Activated CD4-positive, alpha-beta T cell treated with anti-CD3 and anti-CD28 coated beads, Interleukin-2, amount 50 U/mL, for 48 hours (primary cell): ENCODE results near the gene CIT.
A peak's percentile ranks its signal among the peaks of the same experiment; 100 is the strongest.
"Not testable (repeated sequence)": the region's sequence is repeated elsewhere in the genome, so short reads cannot be mapped to it uniquely, and the experiment has no call there.

Source experiments
- DNase-seq, 2 experiments: peaks; one replicate each; pipeline ENCODE4 v3.0.0-alpha.2; 2020

Gene CIT

GRCh38 chr12:119671070-119671469, 206.1 kb downstream of the CIT start:
- no peak for DNase-seq

DNA sequence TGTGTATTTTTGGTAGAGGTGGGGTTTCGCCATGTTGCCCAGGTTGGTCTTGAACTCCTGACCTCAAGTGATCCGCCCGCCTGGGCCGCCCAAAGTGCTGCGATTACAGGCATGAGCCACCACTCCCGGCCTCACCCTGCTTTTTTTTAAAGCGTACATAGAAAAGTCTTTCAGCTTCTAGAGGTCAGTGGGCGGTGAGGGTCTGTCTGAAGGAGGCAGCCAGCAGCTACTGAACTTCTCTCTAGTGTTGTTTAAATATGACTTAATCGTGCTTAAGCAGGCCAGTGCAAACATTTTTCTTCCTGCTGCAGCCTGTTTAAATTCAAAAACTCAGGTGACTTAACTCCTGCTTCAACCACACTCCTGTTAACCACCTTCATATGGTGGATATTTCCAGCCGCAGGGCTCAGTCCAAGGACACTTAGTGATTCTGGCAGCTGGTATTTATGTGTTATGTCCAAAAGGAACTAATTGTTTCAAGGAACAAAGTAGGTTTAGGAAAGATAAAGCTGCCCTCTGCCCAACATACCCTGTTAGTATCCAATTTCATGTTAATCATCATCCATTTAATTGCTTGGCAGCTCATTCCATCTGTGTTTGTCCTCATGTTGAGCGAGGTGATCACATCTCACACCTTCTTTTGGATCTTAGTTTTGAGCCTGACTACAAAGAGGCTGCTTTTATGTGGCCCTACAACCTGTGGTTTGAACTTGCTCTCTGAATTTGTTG, 207.2 kb downstream of the CIT start:
- DNase-seq = no peak

GRCh38 chr12:119668324-119668841, 208.7 kb downstream of the CIT start:
- DNase-seq = no peak

DNA sequence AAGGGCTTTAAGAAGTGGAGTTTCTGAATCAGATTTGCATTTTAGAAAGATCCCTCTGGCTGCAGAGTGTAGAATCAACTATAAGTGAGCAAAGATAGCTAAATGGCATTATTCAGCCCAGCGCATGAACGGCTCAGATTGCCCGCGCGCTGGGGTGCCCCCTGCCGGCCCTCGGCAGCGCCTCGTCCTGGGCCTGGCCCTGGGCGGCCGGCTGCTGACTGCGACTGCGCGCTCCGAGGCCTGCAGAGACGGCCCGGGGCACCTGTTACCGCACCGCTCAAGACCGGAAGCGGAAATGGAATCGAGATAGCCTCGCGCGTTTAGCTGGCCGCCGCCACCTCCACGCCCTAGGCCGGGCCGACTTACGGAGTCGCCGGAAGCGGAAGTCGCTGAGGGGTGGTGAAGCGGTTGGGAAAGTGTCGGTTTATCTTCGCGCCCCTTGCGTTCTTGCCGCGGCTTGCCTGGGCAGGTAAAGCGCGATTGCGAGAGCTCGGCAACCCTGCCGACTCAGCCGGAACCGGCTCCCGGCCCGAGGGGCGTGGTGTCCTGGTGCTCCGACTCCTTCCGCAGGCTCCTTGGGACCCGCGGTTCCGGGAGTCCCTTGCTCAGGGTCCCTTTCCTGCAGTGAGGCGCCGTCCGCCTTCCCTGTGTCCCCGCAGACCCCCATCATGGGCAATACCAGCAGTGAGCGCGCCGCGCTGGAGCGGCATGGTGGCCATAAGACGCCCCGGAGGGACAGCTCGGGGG, 209.4 kb downstream of the CIT start, which contains the start of gene PRKAB1:
Gene PRKAB1, plus strand, starts transcription at position 557 of the 747 bp plus-strand sequence. Its CDS starts 112 bp downstream, at position 669.
- DNase-seq = peak; percentile 94 to 95

- DNase-seq = no peak
Measured at GRCh38 chr12:119666900-119667576, 210.1 kb downstream of the CIT start.

GRCh38 chr12:119666226-119666795, 210.8 kb downstream of the CIT start:
- DNase-seq = no peak

GRCh38 chr12:119665164-119665929, 211.8 kb downstream of the CIT start:
- no peak for DNase-seq

- no peak for DNase-seq
Measured at GRCh38 chr12:119664642-119665041, 212.5 kb downstream of the CIT start.

DNA sequence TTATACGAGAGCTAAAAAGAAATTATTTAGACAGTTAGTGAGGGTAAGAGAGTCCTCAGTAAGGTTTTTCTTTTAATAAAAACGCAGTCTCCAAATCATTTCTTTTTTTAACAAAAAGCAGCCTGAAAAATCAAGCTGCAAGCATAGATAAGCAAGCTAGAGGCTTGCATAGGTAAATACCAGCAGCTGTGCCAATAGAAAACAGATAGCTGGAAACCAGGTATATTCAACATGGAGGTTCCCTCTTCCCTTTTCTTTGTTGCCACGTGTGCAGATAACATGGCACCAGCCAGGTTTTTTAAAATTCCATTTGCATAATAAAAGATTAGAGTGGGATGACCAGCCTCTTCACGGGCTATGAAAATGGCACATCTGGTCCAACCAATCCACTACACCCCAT, 215.2 kb downstream of the CIT start:
- DNase-seq = no peak

DNA sequence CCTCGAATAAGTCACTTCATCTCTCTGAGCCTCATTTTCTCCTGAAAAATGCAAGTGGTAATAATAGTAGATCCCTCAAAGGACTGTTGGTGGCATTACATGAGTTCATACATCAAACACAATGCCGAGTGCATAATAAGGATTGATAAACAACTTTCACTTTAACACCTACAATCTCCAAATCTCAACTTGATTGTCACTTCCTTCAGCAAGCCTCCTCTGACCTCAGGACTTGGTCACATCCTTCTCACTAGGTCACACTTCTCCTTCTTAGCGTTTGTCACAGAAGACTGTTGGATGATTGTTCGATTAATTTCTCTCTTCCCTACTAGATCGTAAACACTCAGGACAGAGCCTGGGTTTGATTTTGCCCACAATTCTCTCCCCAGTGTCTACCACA, 217.0 kb downstream of the CIT start:
- no peak for DNase-seq

DNA sequence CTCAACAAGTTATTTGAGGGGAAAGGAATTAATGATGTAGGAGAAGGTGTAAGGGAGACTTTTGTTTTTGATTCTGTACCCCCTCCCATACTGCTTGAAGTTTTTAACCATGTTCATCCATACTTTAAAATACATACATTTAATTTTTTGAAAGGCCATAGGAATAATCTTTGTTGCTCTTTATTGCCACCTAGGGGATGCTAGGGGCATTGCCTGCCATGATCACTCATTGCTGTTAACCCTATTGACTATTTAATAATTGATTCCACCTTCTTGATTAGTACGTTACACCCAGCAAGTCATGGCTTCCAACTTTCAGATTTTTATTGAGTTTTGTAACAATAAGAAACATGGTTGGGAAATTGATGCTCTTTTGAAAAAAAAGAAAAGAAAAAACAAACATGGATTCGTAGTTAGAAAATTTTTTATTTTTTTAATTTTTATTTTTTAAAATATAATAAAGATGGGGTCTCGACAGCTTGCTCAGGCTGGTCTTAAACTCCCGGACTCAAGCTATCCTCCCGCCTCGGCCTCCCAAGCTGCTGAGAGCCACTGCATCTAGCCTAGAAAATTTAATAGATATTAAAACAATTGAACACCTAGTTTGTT, 217.7 kb downstream of the CIT start:
- DNase-seq = peak; percentile 39 to 56

GRCh38 chr12:119658166-119658565, 219.0 kb downstream of the CIT start:
- not testable (repeated sequence) for DNase-seq

GRCh38 chr12:119657001-119657400, 220.1 kb downstream of the CIT start:
- not testable (repeated sequence) for DNase-seq

GRCh38 chr12:119652665-119653064, 224.5 kb downstream of the CIT start:
- DNase-seq = no peak

DNA sequence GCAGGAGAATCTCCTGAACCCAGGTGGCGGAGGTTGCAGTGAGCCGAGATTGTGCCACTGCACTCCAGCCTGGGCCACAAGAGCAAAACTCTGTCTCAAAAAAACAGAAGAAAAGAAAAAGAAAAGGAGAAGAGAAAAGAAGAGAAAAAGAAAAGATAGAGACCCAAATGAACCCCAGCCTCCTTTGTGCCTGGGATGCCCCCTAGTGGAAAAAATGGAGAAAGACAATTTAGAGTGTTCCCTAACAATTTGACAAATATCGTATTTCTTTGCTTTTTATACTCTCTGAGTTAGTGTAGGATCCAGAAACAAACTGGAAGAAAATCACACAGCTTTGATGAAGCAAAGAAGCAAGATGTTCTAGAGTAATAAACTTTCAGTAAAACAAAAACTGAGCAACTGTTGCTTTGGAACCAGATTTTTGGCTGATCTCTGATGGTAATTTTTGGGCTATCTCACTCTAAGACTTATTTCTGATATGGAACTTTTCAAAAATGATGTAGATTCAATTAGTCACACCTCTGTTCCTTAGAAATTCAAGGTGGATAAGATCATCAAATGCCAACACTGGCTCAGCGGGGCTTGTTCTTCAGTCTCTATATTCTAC, 227.8 kb downstream of the CIT start:
- DNase-seq = no peak

DNA sequence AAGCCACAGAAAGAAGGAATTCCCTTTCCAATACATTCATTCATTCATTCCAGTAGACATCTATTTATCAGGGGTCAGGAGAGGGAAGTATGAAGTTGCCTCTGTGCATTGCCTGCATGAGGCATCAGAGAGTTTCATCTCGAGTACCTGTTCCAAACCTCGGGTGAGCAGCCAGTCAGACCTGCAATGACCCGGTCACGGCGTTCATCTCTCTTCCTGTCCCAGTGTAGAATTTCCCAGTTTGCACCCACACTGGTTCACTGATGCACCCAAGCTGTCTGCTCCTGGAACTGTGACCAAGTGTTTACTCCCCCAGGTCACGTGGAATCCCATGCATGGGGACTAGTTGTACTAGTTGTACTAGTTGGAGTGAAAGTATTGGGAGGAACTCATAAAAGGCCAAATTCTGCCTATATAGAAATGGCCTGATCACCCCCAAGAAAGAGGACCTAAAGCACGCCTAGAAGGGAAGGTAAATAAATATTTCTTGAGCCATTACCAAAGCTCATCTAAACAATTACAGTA, 231.5 kb downstream of the CIT start:
- DNase-seq = no peak

GRCh38 chr12:119644930-119645329, 232.2 kb downstream of the CIT start:
- DNase-seq = no peak

- no peak for DNase-seq
Measured at GRCh38 chr12:119642986-119643385, 234.1 kb downstream of the CIT start.
